ENCODE data around the gene EIF4B.

DNA sequence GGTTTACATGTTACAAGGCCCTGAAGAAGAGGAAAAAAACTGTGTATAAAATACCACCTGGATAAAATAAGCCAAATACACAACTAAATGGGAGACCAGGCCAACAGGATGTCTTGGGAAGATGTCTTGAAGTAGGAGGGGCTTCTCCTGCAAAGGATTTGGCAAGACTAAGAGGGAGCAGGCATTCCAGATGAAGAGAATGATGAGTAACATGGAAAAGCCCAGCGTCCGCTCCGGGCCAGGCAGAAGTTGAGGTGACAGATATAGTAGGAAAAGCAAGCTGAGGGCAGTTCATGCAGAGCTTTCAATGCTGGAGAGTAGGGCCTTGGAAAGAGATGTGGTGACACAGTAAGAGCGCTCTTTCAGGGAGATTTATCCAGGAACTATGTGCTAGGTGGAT, 16.1 kb upstream of the EIF4B start:
- TF ChIP-seq, protein P1, sequence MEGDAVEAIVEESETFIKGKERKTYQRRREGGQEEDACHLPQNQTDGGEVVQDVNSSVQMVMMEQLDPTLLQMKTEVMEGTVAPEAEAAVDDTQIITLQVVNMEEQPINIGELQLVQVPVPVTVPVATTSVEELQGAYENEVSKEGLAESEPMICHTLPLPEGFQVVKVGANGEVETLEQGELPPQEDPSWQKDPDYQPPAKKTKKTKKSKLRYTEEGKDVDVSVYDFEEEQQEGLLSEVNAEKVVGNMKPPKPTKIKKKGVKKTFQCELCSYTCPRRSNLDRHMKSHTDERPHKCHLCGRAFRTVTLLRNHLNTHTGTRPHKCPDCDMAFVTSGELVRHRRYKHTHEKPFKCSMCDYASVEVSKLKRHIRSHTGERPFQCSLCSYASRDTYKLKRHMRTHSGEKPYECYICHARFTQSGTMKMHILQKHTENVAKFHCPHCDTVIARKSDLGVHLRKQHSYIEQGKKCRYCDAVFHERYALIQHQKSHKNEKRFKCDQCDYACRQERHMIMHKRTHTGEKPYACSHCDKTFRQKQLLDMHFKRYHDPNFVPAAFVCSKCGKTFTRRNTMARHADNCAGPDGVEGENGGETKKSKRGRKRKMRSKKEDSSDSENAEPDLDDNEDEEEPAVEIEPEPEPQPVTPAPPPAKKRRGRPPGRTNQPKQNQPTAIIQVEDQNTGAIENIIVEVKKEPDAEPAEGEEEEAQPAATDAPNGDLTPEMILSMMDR (IDR thresholded peaks at IDR 0.05): no peak
- TF ChIP-seq EZH2phosphoT487 (IDR thresholded peaks at IDR 0.05; ENCODE audit: borderline replicate concordance, low read depth) (no peak), POLR2AphosphoS5 (IDR thresholded peaks at IDR 0.05; ENCODE audit: low read depth, low read length) (no peak), EP300 (IDR thresholded peaks at IDR 0.05; ENCODE audit: borderline replicate concordance in 1 of 2, low read depth in 1 of 2, low read length in 1 of 2) (no peak), RXRA (IDR thresholded peaks at IDR 0.05; ENCODE audit: borderline replicate concordance, low read depth) (no peak), FOXM1 (IDR thresholded peaks at IDR 0.05; ENCODE audit: low read depth) (no peak), TAF1 (IDR thresholded peaks at IDR 0.05; ENCODE audit: borderline replicate concordance, low read depth, low read length) (no peak), JUND (IDR thresholded peaks at IDR 0.05) (no peak), YY1 (IDR thresholded peaks at IDR 0.05; ENCODE audit: low read depth) (no peak)
- TF ChIP-seq, protein P2, sequence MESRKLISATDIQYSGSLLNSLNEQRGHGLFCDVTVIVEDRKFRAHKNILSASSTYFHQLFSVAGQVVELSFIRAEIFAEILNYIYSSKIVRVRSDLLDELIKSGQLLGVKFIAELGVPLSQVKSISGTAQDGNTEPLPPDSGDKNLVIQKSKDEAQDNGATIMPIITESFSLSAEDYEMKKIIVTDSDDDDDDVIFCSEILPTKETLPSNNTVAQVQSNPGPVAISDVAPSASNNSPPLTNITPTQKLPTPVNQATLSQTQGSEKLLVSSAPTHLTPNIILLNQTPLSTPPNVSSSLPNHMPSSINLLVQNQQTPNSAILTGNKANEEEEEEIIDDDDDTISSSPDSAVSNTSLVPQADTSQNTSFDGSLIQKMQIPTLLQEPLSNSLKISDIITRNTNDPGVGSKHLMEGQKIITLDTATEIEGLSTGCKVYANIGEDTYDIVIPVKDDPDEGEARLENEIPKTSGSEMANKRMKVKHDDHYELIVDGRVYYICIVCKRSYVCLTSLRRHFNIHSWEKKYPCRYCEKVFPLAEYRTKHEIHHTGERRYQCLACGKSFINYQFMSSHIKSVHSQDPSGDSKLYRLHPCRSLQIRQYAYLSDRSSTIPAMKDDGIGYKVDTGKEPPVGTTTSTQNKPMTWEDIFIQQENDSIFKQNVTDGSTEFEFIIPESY (IDR thresholded peaks at IDR 0.05; ENCODE audit: borderline replicate concordance, low read depth): no peak
- TF ChIP-seq, protein P3, sequence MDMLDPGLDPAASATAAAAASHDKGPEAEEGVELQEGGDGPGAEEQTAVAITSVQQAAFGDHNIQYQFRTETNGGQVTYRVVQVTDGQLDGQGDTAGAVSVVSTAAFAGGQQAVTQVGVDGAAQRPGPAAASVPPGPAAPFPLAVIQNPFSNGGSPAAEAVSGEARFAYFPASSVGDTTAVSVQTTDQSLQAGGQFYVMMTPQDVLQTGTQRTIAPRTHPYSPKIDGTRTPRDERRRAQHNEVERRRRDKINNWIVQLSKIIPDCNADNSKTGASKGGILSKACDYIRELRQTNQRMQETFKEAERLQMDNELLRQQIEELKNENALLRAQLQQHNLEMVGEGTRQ (IDR thresholded peaks at IDR 0.05; ENCODE audit: borderline replicate concordance, low read depth, low read length): no peak
- TF ChIP-seq, protein P4, sequence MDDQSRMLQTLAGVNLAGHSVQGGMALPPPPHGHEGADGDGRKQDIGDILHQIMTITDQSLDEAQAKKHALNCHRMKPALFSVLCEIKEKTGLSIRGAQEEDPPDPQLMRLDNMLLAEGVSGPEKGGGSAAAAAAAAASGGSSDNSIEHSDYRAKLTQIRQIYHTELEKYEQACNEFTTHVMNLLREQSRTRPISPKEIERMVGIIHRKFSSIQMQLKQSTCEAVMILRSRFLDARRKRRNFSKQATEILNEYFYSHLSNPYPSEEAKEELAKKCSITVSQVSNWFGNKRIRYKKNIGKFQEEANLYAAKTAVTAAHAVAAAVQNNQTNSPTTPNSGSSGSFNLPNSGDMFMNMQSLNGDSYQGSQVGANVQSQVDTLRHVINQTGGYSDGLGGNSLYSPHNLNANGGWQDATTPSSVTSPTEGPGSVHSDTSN (IDR thresholded peaks at IDR 0.05): no peak
